AG04449 (cell line): ENCODE measurements around the gene KIF17.

Experiments
- CTCF ChIA-PET: fragments of 350-600 bp; formaldehyde crosslinking; extraction: SDS; loops from one replicate; lab custom pipeline; 2021; ENCODE audit warnings: antibody characterized with exemption; lab: Yijun Ruan, JAX
- POLR2A ChIA-PET: fragments of 400-600, 350-600 bp; formaldehyde crosslinking; extraction: SDS; loops from one replicate; lab custom pipeline; 2020; ENCODE audit warnings: antibody characterized with exemption, inconsistent platforms; lab: Yijun Ruan, JAX
- DNase-seq: peaks from one replicate; pipeline ENCODE4 v3.0.0-alpha.2; 2010; ENCODE audit warnings: low read depth, low spot score
- H3K4me3 ChIP-seq: 2 replicates; pipeline ENCODE4 v1.5.1; 2011; ENCODE audit warnings: low read depth, mild to moderate bottlenecking, control low read depth, low read length
- CTCF ChIP-seq: IDR thresholded peaks from one replicate; pipeline ENCODE4 v1.5.1; 2011; ENCODE audit warnings: mild to moderate bottlenecking, moderate library complexity, low read length, control low read depth, inconsistent platforms; ENCODE audit not compliant: insufficient read depth; ENCODE audit errors: missing control alignments

The KIF17 gene

GRCh38 chr1:20725189-20726117, 7.6 kb upstream of the KIF17 start:
- ChIA-PET CTCF (no interaction called here), POLR2A (no interaction called here)
- no peak for TF ChIP-seq CTCF
- DNase-seq = no peak
- H3K4me3 ChIP-seq = no peak overlapping the region

GRCh38 chr1:20724364-20725188, 6.8 kb upstream of the KIF17 start:
- DNase-seq = no peak
- no peak overlapping the region for H3K4me3 ChIP-seq
- TF ChIP-seq CTCF = no peak
- ChIA-PET CTCF (no interaction called here), POLR2A (no interaction called here)

- no peak overlapping the region for H3K4me3 ChIP-seq
- TF ChIP-seq CTCF = no peak
- no peak for DNase-seq
- CTCF ChIA-PET = no interaction called here
- POLR2A ChIA-PET = no interaction called here
Observed at GRCh38 chr1:20723537-20724363, 5.9 kb upstream of the KIF17 start.

- DNase-seq = no peak
- ChIA-PET CTCF (no interaction called here), POLR2A (no interaction called here)
- no peak overlapping the region for H3K4me3 ChIP-seq
- no peak for TF ChIP-seq CTCF
Observed at GRCh38 chr1:20723159-20723536, 5.3 kb upstream of the KIF17 start.

- no peak for TF ChIP-seq CTCF
- DNase-seq = no peak
- no peak overlapping the region for H3K4me3 ChIP-seq
- ChIA-PET CTCF (no interaction called here), POLR2A (no interaction called here)
Observed at GRCh38 chr1:20721117-20722061, 3.6 kb upstream of the KIF17 start.
